HEK293 (cell line): ENCODE data around the gene ANXA10.

Experiments used
- CTCF ChIA-PET: fragments of 350-600 bp; formaldehyde crosslinking; extraction: SDS; loops from one replicate; lab custom pipeline; 2021; ENCODE audit warnings: antibody characterized with exemption; lab: Yijun Ruan, JAX
- POLR2A ChIA-PET: fragments of 300-600 bp; formaldehyde crosslinking; extraction: SDS; loops from one replicate; lab custom pipeline; 2020; ENCODE audit warnings: antibody characterized with exemption, inconsistent platforms; lab: Yijun Ruan, JAX
- H3K27ac ChIP-seq: fragments of 200-500 bp; sonication (Bioruptor generic); 2 replicates; pipeline ENCODE4 v1.5.1; 2014; ENCODE audit warnings: low read depth, low read length, control low read depth, inconsistent platforms; ENCODE audit errors: extremely low read depth
- H3K36me3 ChIP-seq, 2 experiments: fragments of 200-500 bp in 1 of 2; sonication (Bioruptor generic) in 1 of 2; 1 replicate in 1 of 2; 2 replicates in 1 of 2; pipeline ENCODE4 v1.5.1; 2014 to 2017; ENCODE audit warnings: inconsistent platforms in 2 of 2, low read length in 2 of 2; ENCODE audit not compliant: control insufficient read depth in 2 of 2, insufficient read depth in 1 of 2
- H3K4me1 ChIP-seq: fragments of 200-500 bp; sonication (Bioruptor generic); 2 replicates; pipeline ENCODE4 v1.5.1; 2014; ENCODE audit warnings: mild to moderate bottlenecking, low read length, inconsistent platforms; ENCODE audit not compliant: control insufficient read depth, insufficient read depth
- H3K4me3 ChIP-seq: 2 replicates; pipeline ENCODE4 v1.5.1; 2011; ENCODE audit warnings: low read depth, mild to moderate bottlenecking, control low read depth, low read length, moderate library complexity
- H3K9me3 ChIP-seq: fragments of 200-500 bp; sonication (Bioruptor generic); 2 replicates; pipeline ENCODE4 v1.5.1; 2014; ENCODE audit warnings: low read depth, low read length, inconsistent platforms; ENCODE audit not compliant: control insufficient read depth, insufficient read depth
- ATF2 ChIP-seq: fragments of 450-650 bp; formaldehyde crosslinking; IDR thresholded peaks from 2 replicates; pipeline ENCODE4 v1.5.1; 2016; ENCODE audit warnings: missing biosample characterization, missing genetic modification characterization, low read depth
- HOXC10 ChIP-seq: sonication (generic); formaldehyde crosslinking; IDR thresholded peaks from 2 replicates; pipeline ENCODE4 v1.8.1; 2023; ENCODE audit warnings: mild to moderate bottlenecking, missing genetic modification reagents
- OSR2 ChIP-seq: fragments of 450-650 bp; formaldehyde crosslinking; IDR thresholded peaks from 2 replicates; pipeline ENCODE4 v1.5.1; 2016; ENCODE audit warnings: missing biosample characterization, missing genetic modification characterization
- REST ChIP-seq: fragments of 450-650 bp; formaldehyde crosslinking; IDR thresholded peaks from 2 replicates; pipeline ENCODE4 v1.5.1; 2016; ENCODE audit warnings: missing biosample characterization, missing genetic modification characterization
- ZBTB20 ChIP-seq: fragments of 450-650 bp; formaldehyde crosslinking; IDR thresholded peaks from 2 replicates; pipeline ENCODE4 v1.5.1; 2016; ENCODE audit warnings: missing biosample characterization, missing genetic modification characterization
- ZBTB49 ChIP-seq: fragments of 450-650 bp; formaldehyde crosslinking; IDR thresholded peaks from 2 replicates; pipeline ENCODE4 v1.5.1; 2016; ENCODE audit warnings: missing biosample characterization, missing genetic modification characterization, low read depth
- ZEB2 ChIP-seq: fragments of 450-650 bp; formaldehyde crosslinking; IDR thresholded peaks from 2 replicates; pipeline ENCODE4 v1.5.1; 2016; ENCODE audit warnings: missing biosample characterization, missing genetic modification characterization
- ZIC2 ChIP-seq: fragments of 450-650 bp; formaldehyde crosslinking; IDR thresholded peaks from 2 replicates; pipeline ENCODE4 v1.5.1; 2016; ENCODE audit warnings: missing biosample characterization, missing genetic modification characterization
- ZNF114 ChIP-seq: fragments of 450-650 bp; formaldehyde crosslinking; IDR thresholded peaks from 2 replicates; pipeline ENCODE4 v1.5.0; 2017; ENCODE audit warnings: missing biosample characterization, missing genetic modification characterization
- ZNF132 ChIP-seq: fragments of 450-650 bp; formaldehyde crosslinking; IDR thresholded peaks from 2 replicates; pipeline ENCODE4 v1.5.1; 2017; ENCODE audit warnings: missing biosample characterization, missing genetic modification characterization, borderline replicate concordance
- ZNF18 ChIP-seq: fragments of 450-650 bp; formaldehyde crosslinking; IDR thresholded peaks from 2 replicates; pipeline ENCODE4 v1.5.1; 2016; ENCODE audit warnings: missing biosample characterization, missing genetic modification characterization
- ZNF19 ChIP-seq: fragments of 450-650 bp; formaldehyde crosslinking; IDR thresholded peaks from 2 replicates; pipeline ENCODE4; 2016; ENCODE audit warnings: missing biosample characterization, missing genetic modification characterization, low read depth
- ZNF2 ChIP-seq: fragments of 450-650 bp; formaldehyde crosslinking; IDR thresholded peaks from 2 replicates; pipeline ENCODE4 v1.5.1; 2016; ENCODE audit warnings: missing biosample characterization, missing genetic modification characterization
- ZNF24 ChIP-seq: fragments of 450-650 bp; formaldehyde crosslinking; IDR thresholded peaks from 2 replicates; pipeline ENCODE4 v1.5.1; 2016; ENCODE audit warnings: missing biosample characterization, missing genetic modification characterization
- ZNF302 ChIP-seq: fragments of 450-650 bp; formaldehyde crosslinking; IDR thresholded peaks from 2 replicates; pipeline ENCODE4 v1.5.1; 2016; ENCODE audit warnings: missing biosample characterization, missing genetic modification characterization, low read depth
- ZNF366 ChIP-seq: fragments of 450-650 bp; formaldehyde crosslinking; conservative IDR thresholded peaks from 2 replicates; pipeline ENCODE4 v1.5.1; 2016; ENCODE audit warnings: missing biosample characterization, missing genetic modification characterization
- ZNF423 ChIP-seq: fragments of 450-650 bp; formaldehyde crosslinking; IDR thresholded peaks from 2 replicates; pipeline ENCODE4 v1.5.1; 2016; ENCODE audit warnings: missing biosample characterization, missing genetic modification characterization
- ZNF521 ChIP-seq: fragments of 450-650 bp; formaldehyde crosslinking; IDR thresholded peaks from 2 replicates; pipeline ENCODE4 v1.5.1; 2017; ENCODE audit warnings: missing biosample characterization, mild to moderate bottlenecking, missing genetic modification characterization
- ZNF580 ChIP-seq: fragments of 450-650 bp; formaldehyde crosslinking; IDR thresholded peaks from 2 replicates; pipeline ENCODE4 v1.5.1; 2016; ENCODE audit warnings: missing biosample characterization, missing genetic modification characterization
- ZNF670 ChIP-seq: fragments of 450-650 bp; formaldehyde crosslinking; IDR thresholded peaks from 2 replicates; pipeline ENCODE4 v1.5.1; 2016; ENCODE audit warnings: missing biosample characterization, missing genetic modification characterization, low read depth
- ZNF785 ChIP-seq: fragments of 450-650 bp; formaldehyde crosslinking; IDR thresholded peaks from 2 replicates; pipeline ENCODE4 v1.5.1; 2016; ENCODE audit warnings: missing biosample characterization, missing genetic modification characterization
- ZSCAN16 ChIP-seq: fragments of 450-650 bp; formaldehyde crosslinking; IDR thresholded peaks from 2 replicates; pipeline ENCODE4 v1.5.1; 2016; ENCODE audit warnings: missing biosample characterization, missing genetic modification characterization
- ZSCAN23 ChIP-seq: fragments of 450-650 bp; formaldehyde crosslinking; IDR thresholded peaks from 2 replicates; pipeline ENCODE4 v1.5.1; 2016; ENCODE audit warnings: missing biosample characterization, missing genetic modification characterization

Gene ANXA10

GRCh38 chr4:168138143-168138542, 45.8 kb downstream of the ANXA10 start:
- H3K36me3 ChIP-seq: no peaks in the 10 kb centered on the region
- no peak for TF ChIP-seq ZNF580 (tag by site-specific recombination)
- no peak for TF ChIP-seq ZSCAN23 (tag by site-specific recombination)
- TF ChIP-seq ZNF423 (tag by site-specific recombination): no peak
- TF ChIP-seq ZNF18 (tag by site-specific recombination): no peak
- TF ChIP-seq ZNF670 (tag by site-specific recombination): no peak
- TF ChIP-seq ZNF521 (tag by site-specific recombination): no peak
- no peak for TF ChIP-seq ZNF114 (tag by site-specific recombination)
- no peak for TF ChIP-seq ZNF302
- no peak for TF ChIP-seq ZBTB49
- no peak for TF ChIP-seq ZNF785
- TF ChIP-seq ZNF2 (tag by site-specific recombination): no peak
- TF ChIP-seq ZNF19 (tag by site-specific recombination): no peak
- TF ChIP-seq ATF2 (tag by site-specific recombination): no peak
- TF ChIP-seq ZEB2 (tag by site-specific recombination): no peak
- TF ChIP-seq OSR2 (tag by site-specific recombination): no peak
- no peak for TF ChIP-seq ZSCAN16 (tag by site-specific recombination)
- no peak for TF ChIP-seq HOXC10 (CRISPR knock-in tag)
- TF ChIP-seq ZIC2: no peak
- no peak for TF ChIP-seq ZBTB20
- ChIA-PET POLR2A (no interaction called here), CTCF (no interaction called here)
- H3K4me3 ChIP-seq: no peak overlapping the region
- no peaks in the 10 kb centered on the region for H3K9me3 ChIP-seq
- no peak overlapping the region for H3K27ac ChIP-seq
- no peaks in the 10 kb centered on the region for H3K4me1 ChIP-seq

GRCh38 chr4:168139336-168139735, 47.0 kb downstream of the ANXA10 start:
- TF ChIP-seq ZNF132 (tag by site-specific recombination) (no peak), ZNF366 (tag by site-specific recombination) (no peak), ZNF423 (tag by site-specific recombination) (no peak), REST (tag by site-specific recombination) (no peak), ZNF580 (tag by site-specific recombination) (no peak), ZNF24 (no peak)
- ChIA-PET CTCF (no interaction called here), POLR2A (no interaction called here)
- Histone ChIP-seq H3K36me3 (no peaks in the 10 kb centered on the region), H3K9me3 (no peaks in the 10 kb centered on the region), H3K27ac (no peak overlapping the region), H3K4me1 (no peaks in the 10 kb centered on the region), H3K4me3 (no peak overlapping the region)
